HepG2 (cell line): ENCODE data around the gene SMDT1. TPM values are rescaled to one million over a fixed set of nuclear protein-coding genes. Genes with fewer than 3 reads are reported as not detected.

ENCODE experiments used
- ATF7-NPFF ChIP-seq: sonication (generic); formaldehyde crosslinking; IDR thresholded peaks from 2 replicates; pipeline ENCODE4 v1.8.1; 2023; ENCODE audit warnings: mild to moderate bottlenecking, low read depth, missing genetic modification reagents, moderate library complexity
- CHCHD3 ChIP-seq: sonication (generic); formaldehyde crosslinking; IDR thresholded peaks from 2 replicates; pipeline ENCODE4 v1.8.0; 2022; ENCODE audit warnings: mild to moderate bottlenecking, missing genetic modification reagents, moderate library complexity
- GABPA ChIP-seq, 2 experiments: IDR thresholded peaks; 2 replicates each; pipeline ENCODE4 v1.6.1; 2011 to 2016; ENCODE audit warnings: low read depth in 2 of 2, low read length in 1 of 2, missing biosample characterization in 1 of 2, missing genetic modification characterization in 1 of 2
- GMEB1 ChIP-seq: sonication (generic); formaldehyde crosslinking; IDR thresholded peaks from 2 replicates; pipeline ENCODE4 v1.5.1; 2020; ENCODE audit warnings: missing genetic modification reagents, mild to moderate bottlenecking, borderline replicate concordance
- HMGA1 ChIP-seq: sonication (generic); formaldehyde crosslinking; conservative IDR thresholded peaks from 2 replicates; pipeline ENCODE4 v1.4.0; 2020; ENCODE audit warnings: missing genetic modification reagents
- IRF2 ChIP-seq: IDR thresholded peaks from 2 replicates; pipeline ENCODE4 v1.6.1; 2018; ENCODE audit warnings: missing genetic modification reagents, missing compliant biosample characterization
- MAZ ChIP-seq, 2 experiments: sonication (generic) in 1 of 2; formaldehyde crosslinking in 1 of 2; IDR thresholded peaks; 2 replicates each; pipeline versions ENCODE4 v1.5.0 to v1.6.1; 2012 to 2020; ENCODE audit warnings: low read depth in 2 of 2, mild to moderate bottlenecking in 2 of 2, borderline replicate concordance in 1 of 2, improper control_type of control experiment in 1 of 2, low read length in 1 of 2, missing genetic modification reagents in 1 of 2, moderate library complexity in 1 of 2
- NFYC ChIP-seq: IDR thresholded peaks from 2 replicates; pipeline ENCODE4 v1.6.1; 2016; ENCODE audit warnings: missing genetic modification reagents, missing compliant biosample characterization
- RARA ChIP-seq: IDR thresholded peaks from 2 replicates; pipeline ENCODE4 v1.6.1; 2016; ENCODE audit warnings: missing genetic modification reagents, missing compliant biosample characterization
- TAF1 ChIP-seq: sonication (generic); formaldehyde crosslinking; IDR thresholded peaks from 2 replicates; pipeline ENCODE4 v1.4.0; 2020; ENCODE audit warnings: missing genetic modification reagents
- ZBTB2 ChIP-seq: sonication (generic); formaldehyde crosslinking; IDR thresholded peaks from 2 replicates; pipeline ENCODE4 v1.8.0; 2022; ENCODE audit warnings: low read depth, missing genetic modification reagents
- ZBTB7A ChIP-seq: sonication (generic); formaldehyde crosslinking; IDR thresholded peaks from 2 replicates; pipeline ENCODE4 v1.8.0; 2022; ENCODE audit warnings: mild to moderate bottlenecking, missing genetic modification reagents
- ZNF234 ChIP-seq: sonication (generic); formaldehyde crosslinking; conservative IDR thresholded peaks from 2 replicates; pipeline ENCODE4 v1.5.1; 2020; ENCODE audit warnings: mild to moderate bottlenecking, missing genetic modification reagents
- ZNF619 ChIP-seq: sonication (generic); formaldehyde crosslinking; IDR thresholded peaks from 2 replicates; pipeline ENCODE4 v1.4.0; 2020; ENCODE audit warnings: mild to moderate bottlenecking, missing genetic modification reagents
- ZNF784 ChIP-seq: sonication (generic); formaldehyde crosslinking; IDR thresholded peaks from 2 replicates; pipeline ENCODE4 v1.5.1; 2020; ENCODE audit warnings: missing genetic modification reagents, mild to moderate bottlenecking, borderline replicate concordance
- polyA plus RNA-seq, 8 experiments: library from polyadenylated mRNA; depleted of rRNA in 3 of 8; stranded (reverse) in 7 of 8; unstranded in 1 of 8; fragments of >200 nt; fragmentation: Illumina TruSeq in 4 of 8; extraction: Trizol in 4 of 8; gene quantifications; 2 replicates each; pipeline versions ENCODE4 v1.2.1 to v1.2.3, GENCODE V29; 2011 to 2016; ENCODE audit warnings: low read depth in 4 of 8, missing spikeins in 1 of 8, mixed read lengths in 1 of 8; ENCODE audit not compliant: insufficient read depth in 1 of 8
- total RNA-seq, 5 experiments: library from RNA; depleted of rRNA; stranded (reverse); fragments of >200 nt; fragmentation: Illumina TruSeq; extraction: Trizol; gene quantifications; 2 replicates each; pipeline ENCODE4 v1.2.3, GENCODE V29; 2016; ENCODE audit warnings: low read depth in 1 of 5
- TF ChIP-seq, protein P1 (sequence below): sonication (generic); formaldehyde crosslinking; IDR thresholded peaks from 2 replicates; pipeline ENCODE4 v1.5.0; 2020; ENCODE audit warnings: missing genetic modification reagents

SMDT1 gene
- total and polyA plus RNA-seq, 2 of the 13 experiments (the other 11 are each of a cell fraction or from before 2014, with no cell fraction given): 8.3 to 26.6 TPM

DNA sequence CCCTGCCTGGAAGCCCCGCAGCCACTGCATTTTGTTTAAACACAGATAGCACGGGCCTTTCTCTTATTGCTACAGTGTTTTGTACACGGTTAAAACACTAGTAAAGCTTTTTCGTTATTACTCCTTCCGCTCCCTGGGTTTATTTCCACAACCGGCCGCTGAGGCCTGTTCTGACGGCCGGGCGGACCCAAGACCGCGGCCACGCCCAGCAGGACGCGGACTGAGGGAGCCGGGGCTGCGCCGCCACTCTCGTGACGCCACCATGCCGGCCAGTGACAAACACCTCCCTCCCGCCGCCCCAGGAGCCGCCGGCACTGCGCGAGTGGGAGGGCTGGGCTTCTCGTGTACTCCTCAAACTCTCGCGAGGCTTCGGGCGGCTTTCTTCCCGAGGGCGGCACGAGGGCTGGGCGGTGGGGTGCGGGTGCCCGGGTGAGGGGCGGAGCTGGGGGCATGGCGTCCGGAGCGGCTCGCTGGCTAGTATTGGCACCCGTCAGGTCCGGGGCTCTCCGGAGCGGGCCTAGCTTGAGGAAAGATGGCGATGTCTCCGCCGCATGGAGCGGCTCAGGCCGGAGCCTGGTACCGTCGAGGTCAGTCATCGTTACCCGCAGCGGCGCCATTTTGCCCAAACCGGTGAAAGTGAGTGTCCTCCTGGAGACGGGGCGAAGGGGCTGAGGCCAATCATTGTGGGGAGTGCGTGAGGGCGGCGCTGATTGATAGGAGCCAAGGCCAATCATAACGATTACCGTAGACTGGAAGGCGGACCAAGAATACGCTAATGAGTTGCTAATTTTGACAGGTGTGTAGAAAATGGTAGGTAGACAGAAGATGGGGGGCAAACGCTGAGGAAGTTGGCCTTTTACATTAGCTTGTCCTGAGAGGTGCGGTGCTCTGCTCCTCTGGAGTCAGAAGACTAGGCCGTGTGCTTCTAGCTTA is at the start of gene SMDT1 (continued):
- TF ChIP-seq ATF7-NPFF (CRISPR knock-in tag) (no peak), GABPA (IDR thresholded peaks at IDR 0.05; ENCODE audit: low read depth, low read length) (no peak), GABPA (CRISPR knock-in tag; IDR thresholded peaks at IDR 0.05; ENCODE audit: low read depth) (no peak; the same call in 1 of the 2 replicates), HMGA1 (CRISPR knock-in tag) (no peak), ZNF619 (CRISPR knock-in tag) (no peak), TAF1 (peak; percentile 97), GMEB1 (CRISPR knock-in tag) (peak; percentile 62), NFYC (CRISPR knock-in tag) (peak; percentile 95), ZNF234 (CRISPR knock-in tag) (0 out of 2 replicates have a peak, but pooled peaks have one; percentile 42), ZBTB7A (CRISPR knock-in tag) (no peak), RARA (CRISPR knock-in tag) (no peak), ZNF784 (CRISPR knock-in tag) (peak; percentile 95; the same call in 1 of the 2 replicates), MAZ (IDR thresholded peaks at IDR 0.05; ENCODE audit: borderline replicate concordance, low read depth, low read length) (peak; percentile 73), MAZ (CRISPR knock-in tag; IDR thresholded peaks at IDR 0.05; ENCODE audit: low read depth) (peak; percentile 81; the same call in 1 of the 2 replicates), CHCHD3 (CRISPR knock-in tag) (no peak), IRF2 (CRISPR knock-in tag) (peak; percentile 61), ZBTB2 (CRISPR knock-in tag) (peak; percentile 81; the same call in 1 of the 2 replicates)
- TF ChIP-seq, protein P1, sequence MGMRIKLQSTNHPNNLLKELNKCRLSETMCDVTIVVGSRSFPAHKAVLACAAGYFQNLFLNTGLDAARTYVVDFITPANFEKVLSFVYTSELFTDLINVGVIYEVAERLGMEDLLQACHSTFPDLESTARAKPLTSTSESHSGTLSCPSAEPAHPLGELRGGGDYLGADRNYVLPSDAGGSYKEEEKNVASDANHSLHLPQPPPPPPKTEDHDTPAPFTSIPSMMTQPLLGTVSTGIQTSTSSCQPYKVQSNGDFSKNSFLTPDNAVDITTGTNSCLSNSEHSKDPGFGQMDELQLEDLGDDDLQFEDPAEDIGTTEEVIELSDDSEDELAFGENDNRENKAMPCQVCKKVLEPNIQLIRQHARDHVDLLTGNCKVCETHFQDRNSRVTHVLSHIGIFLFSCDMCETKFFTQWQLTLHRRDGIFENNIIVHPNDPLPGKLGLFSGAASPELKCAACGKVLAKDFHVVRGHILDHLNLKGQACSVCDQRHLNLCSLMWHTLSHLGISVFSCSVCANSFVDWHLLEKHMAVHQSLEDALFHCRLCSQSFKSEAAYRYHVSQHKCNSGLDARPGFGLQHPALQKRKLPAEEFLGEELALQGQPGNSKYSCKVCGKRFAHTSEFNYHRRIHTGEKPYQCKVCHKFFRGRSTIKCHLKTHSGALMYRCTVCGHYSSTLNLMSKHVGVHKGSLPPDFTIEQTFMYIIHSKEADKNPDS (CRISPR knock-in tag): no peak
